NCI-H1694 treated with DMSO at 0.1 percent for 48 hours (cell line): ENCODE data around the gene TRMT61A.
A peak's percentile ranks its signal among the peaks of the same experiment; 100 is the strongest.

Experiments used
- DNase-seq: peaks from one replicate; lab custom pipeline; 2025; lab: John Stamatoyannopoulos, UW

TRMT61A gene

GRCh38 chr14:103548463-103549351, 19.7 kb downstream of the TRMT61A start:
- no peak for DNase-seq

- peak; percentile 66 for DNase-seq
Measured at GRCh38 chr14:103549361-103550311, 20.6 kb downstream of the TRMT61A start.

GRCh38 chr14:103550451-103551337, 21.7 kb downstream of the TRMT61A start:
- DNase-seq = no peak

- DNase-seq = no peak
Measured at GRCh38 chr14:103551338-103551762, 22.4 kb downstream of the TRMT61A start.

GRCh38 chr14:103552011-103552845, 23.2 kb downstream of the TRMT61A start:
- DNase-seq = no peak

- no peak for DNase-seq
Measured at GRCh38 chr14:103552846-103553210, 23.8 kb downstream of the TRMT61A start.

- DNase-seq = no peak
Measured at GRCh38 chr14:103555559-103556337, 26.8 kb downstream of the TRMT61A start.

- no peak for DNase-seq
Measured at GRCh38 chr14:103556946-103557758, 28.2 kb downstream of the TRMT61A start.

GRCh38 chr14:103558071-103558882, 29.3 kb downstream of the TRMT61A start:
- DNase-seq = no peak

- DNase-seq = no peak
Measured at GRCh38 chr14:103559766-103560165, 30.8 kb downstream of the TRMT61A start.

- no peak for DNase-seq
Measured at GRCh38 chr14:103560691-103561090, 31.7 kb downstream of the TRMT61A start.

GRCh38 chr14:103561381-103562178, 32.6 kb downstream of the TRMT61A start:
- DNase-seq = no peak

- no peak for DNase-seq
Measured at GRCh38 chr14:103562179-103562428, 33.1 kb downstream of the TRMT61A start.

GRCh38 chr14:103562429-103563225, 33.6 kb downstream of the TRMT61A start, which contains the start of the genes BAG5 and COA8:
Gene BAG5, minus strand, starts transcription at chr14:103562657. Its CDS starts 1,493 bp downstream, at chr14:103561164.
Gene COA8, plus strand, starts transcription at chr14:103562960. Its CDS starts 42 bp downstream, at chr14:103563002.
- peak; percentile 81 for DNase-seq

GRCh38 chr14:103563226-103563620, 34.2 kb downstream of the TRMT61A start:
- DNase-seq = no peak

GRCh38 chr14:103563844-103564505, 35.0 kb downstream of the TRMT61A start:
- no peak for DNase-seq
